ENCODE results near the gene TDRD9. TPM values are rescaled to one million over a fixed set of nuclear protein-coding genes. Genes with fewer than 3 reads are reported as not detected.

Gene TDRD9
- total RNA-seq, 2 experiments from 2014 or later, result 0.33 to 0.62 TPM

- Mint-ChIP-seq H3K4me1 (peaks cover 6% of the 10 kb centered on the region), H3K27me3 (peaks cover 13% of the 10 kb centered on the region), H3K27ac (no peak overlapping the region), H3K4me3 (no peak overlapping the region), H3K9me3 (peaks cover 12% of the 10 kb centered on the region), H3K36me3 (no peaks in the 10 kb centered on the region)
- DNase-seq (no peak), ATAC-seq (ENCODE audit: low read depth) (no peak)
- POLR2A ChIA-PET, result no interaction called here
These were observed 144.3 kb downstream of the TDRD9 start for GRCh38 chr14:104072586-104072985.

- Mint-ChIP-seq H3K36me3 (no peaks in the 10 kb centered on the region), H3K4me1 (peaks cover 13% of the 10 kb centered on the region), H3K27me3 (peaks cover 10% of the 10 kb centered on the region), H3K9me3 (peaks cover 12% of the 10 kb centered on the region), H3K4me3 (no peak overlapping the region), H3K27ac (no peak overlapping the region)
- ATAC-seq (ENCODE audit: low read depth) (no peak), DNase-seq (no peak)
- POLR2A ChIA-PET, result no interaction called here
These were observed 145.5 kb downstream of the TDRD9 start for GRCh38 chr14:104073764-104074163.

- Mint-ChIP-seq H3K4me3 (no peak overlapping the region), H3K27me3 (peaks cover 10% of the 10 kb centered on the region), H3K27ac (no peak overlapping the region), H3K9me3 (peaks cover 12% of the 10 kb centered on the region), H3K4me1 (peaks cover 13% of the 10 kb centered on the region), H3K36me3 (no peaks in the 10 kb centered on the region)
- POLR2A ChIA-PET, result no interaction called here
- ATAC-seq (ENCODE audit: low read depth) (no peak), DNase-seq (no peak)
These were observed 147.4 kb downstream of the TDRD9 start for GRCh38 chr14:104075530-104076151.

GRCh38 chr14:104076743-104077142 lies 148.5 kb downstream of the TDRD9 start:
- DNase-seq (no peak), ATAC-seq (ENCODE audit: low read depth) (no peak)
- Mint-ChIP-seq H3K9me3 (peaks cover 12% of the 10 kb centered on the region), H3K4me1 (peaks cover 13% of the 10 kb centered on the region), H3K27ac (no peak overlapping the region), H3K36me3 (no peaks in the 10 kb centered on the region), H3K27me3 (peaks cover 7% of the 10 kb centered on the region), H3K4me3 (no peak overlapping the region)
- POLR2A ChIA-PET, result no interaction called here

- Mint-ChIP-seq H3K4me3 (peak overlapping the region; percentile 17), H3K27ac (peak overlapping the region; percentile 6), H3K9me3 (peaks cover 7% of the 10 kb centered on the region), H3K4me1 (peaks cover 13% of the 10 kb centered on the region), H3K36me3 (no peaks in the 10 kb centered on the region), H3K27me3 (peaks cover 10% of the 10 kb centered on the region)
- POLR2A ChIA-PET, result interaction anchor here (1.3 kb wide), 1 partner anchor 549 kb away, joined by 3 read pairs; the partner anchor contains the start of gene TRMT61A
- DNase-seq (peak; percentile 89), ATAC-seq (ENCODE audit: low read depth) (peak; percentile 98)
These were observed 149.8 kb downstream of the TDRD9 start for GRCh38 chr14:104078031-104078455.

- no peaks in the 10 kb centered on the region for H3K36me3 Mint-ChIP-seq
- no peak for ATAC-seq (ENCODE audit: low read depth)
- H3K27me3 Mint-ChIP-seq, result peaks cover 10% of the 10 kb centered on the region
- H3K4me1 Mint-ChIP-seq, result peaks cover 13% of the 10 kb centered on the region
- POLR2A ChIA-PET, result no interaction called here
- H3K4me3 Mint-ChIP-seq, result no peak overlapping the region
- DNase-seq, result no peak
- H3K27ac Mint-ChIP-seq, result no peak overlapping the region
- H3K9me3 Mint-ChIP-seq, result no peaks in the 10 kb centered on the region
These were observed 152.4 kb downstream of the TDRD9 start for GRCh38 chr14:104080376-104081260.

GRCh38 chr14:104081261-104081835 lies 153.1 kb downstream of the TDRD9 start:
- POLR2A ChIA-PET, result no interaction called here
- Mint-ChIP-seq H3K27me3 (peaks cover 5% of the 10 kb centered on the region), H3K4me1 (peaks cover 13% of the 10 kb centered on the region), H3K36me3 (no peaks in the 10 kb centered on the region), H3K9me3 (no peaks in the 10 kb centered on the region), H3K4me3 (no peak overlapping the region), H3K27ac (no peak overlapping the region)
- no peak for ATAC-seq (ENCODE audit: low read depth)
- no peak for DNase-seq

GRCh38 chr14:104081951-104082464 lies 153.8 kb downstream of the TDRD9 start:
- ATAC-seq (ENCODE audit: low read depth), result no peak
- Mint-ChIP-seq H3K36me3 (no peaks in the 10 kb centered on the region), H3K4me3 (no peak overlapping the region), H3K4me1 (peaks cover 7% of the 10 kb centered on the region), H3K27me3 (peaks cover 5% of the 10 kb centered on the region), H3K9me3 (no peaks in the 10 kb centered on the region), H3K27ac (no peak overlapping the region)
- no peak for DNase-seq
- POLR2A ChIA-PET, result no interaction called here

GRCh38 chr14:104082807-104083206 lies 154.6 kb downstream of the TDRD9 start:
- no peak overlapping the region for H3K4me3 Mint-ChIP-seq
- H3K4me1 Mint-ChIP-seq, result peaks cover 6% of the 10 kb centered on the region
- no peak for ATAC-seq (ENCODE audit: low read depth)
- no peaks in the 10 kb centered on the region for H3K9me3 Mint-ChIP-seq
- no peak overlapping the region for H3K27ac Mint-ChIP-seq
- POLR2A ChIA-PET, result no interaction called here
- H3K27me3 Mint-ChIP-seq, result peaks cover 5% of the 10 kb centered on the region
- no peak for DNase-seq
- H3K36me3 Mint-ChIP-seq, result no peaks in the 10 kb centered on the region

GRCh38 chr14:104084251-104085002 lies 156.2 kb downstream of the TDRD9 start:
- H3K9me3 Mint-ChIP-seq, result no peaks in the 10 kb centered on the region
- H3K36me3 Mint-ChIP-seq, result no peaks in the 10 kb centered on the region
- no peak for DNase-seq
- POLR2A ChIA-PET, result no interaction called here
- no peaks in the 10 kb centered on the region for H3K4me1 Mint-ChIP-seq
- peaks cover 5% of the 10 kb centered on the region for H3K27me3 Mint-ChIP-seq
- H3K4me3 Mint-ChIP-seq, result no peak overlapping the region
- no peak for ATAC-seq (ENCODE audit: low read depth)
- H3K27ac Mint-ChIP-seq, result no peak overlapping the region

GRCh38 chr14:104085032-104085888 lies 157.0 kb downstream of the TDRD9 start, which contains the start of gene ASPG:
TSS of gene ASPG (plus strand) at chr14:104085700. CDS start at chr14:104085771, 71 bp downstream.
- no peaks in the 10 kb centered on the region for H3K4me1 Mint-ChIP-seq
- POLR2A ChIA-PET, result no interaction called here
- H3K36me3 Mint-ChIP-seq, result no peaks in the 10 kb centered on the region
- H3K27me3 Mint-ChIP-seq, result peaks cover 5% of the 10 kb centered on the region
- DNase-seq (peak; percentile 38), ATAC-seq (ENCODE audit: low read depth) (peak; percentile 45)
- no peaks in the 10 kb centered on the region for H3K9me3 Mint-ChIP-seq
- no peak within 1 kb of the TSS for H3K27ac Mint-ChIP-seq
- no peak within 1 kb of the TSS for H3K4me3 Mint-ChIP-seq

- no peak overlapping the region for H3K4me3 Mint-ChIP-seq
- H3K36me3 Mint-ChIP-seq, result no peaks in the 10 kb centered on the region
- H3K27me3 Mint-ChIP-seq, result peaks cover 5% of the 10 kb centered on the region
- POLR2A ChIA-PET, result no interaction called here
- H3K4me1 Mint-ChIP-seq, result no peaks in the 10 kb centered on the region
- DNase-seq (no peak), ATAC-seq (ENCODE audit: low read depth) (no peak)
- H3K9me3 Mint-ChIP-seq, result no peaks in the 10 kb centered on the region
- H3K27ac Mint-ChIP-seq, result no peak overlapping the region
These were observed 157.6 kb downstream of the TDRD9 start for GRCh38 chr14:104085889-104086201.

All from activated naive CD8-positive, alpha-beta T cell treated with anti-CD3 and anti-CD28 coated beads, Interleukin-2, amount 10 ng/mL, durations not matched to agents 7 days and 5 days (primary cell).